ENCODE data around the gene SPDL1.

SPDL1 gene, protein sequence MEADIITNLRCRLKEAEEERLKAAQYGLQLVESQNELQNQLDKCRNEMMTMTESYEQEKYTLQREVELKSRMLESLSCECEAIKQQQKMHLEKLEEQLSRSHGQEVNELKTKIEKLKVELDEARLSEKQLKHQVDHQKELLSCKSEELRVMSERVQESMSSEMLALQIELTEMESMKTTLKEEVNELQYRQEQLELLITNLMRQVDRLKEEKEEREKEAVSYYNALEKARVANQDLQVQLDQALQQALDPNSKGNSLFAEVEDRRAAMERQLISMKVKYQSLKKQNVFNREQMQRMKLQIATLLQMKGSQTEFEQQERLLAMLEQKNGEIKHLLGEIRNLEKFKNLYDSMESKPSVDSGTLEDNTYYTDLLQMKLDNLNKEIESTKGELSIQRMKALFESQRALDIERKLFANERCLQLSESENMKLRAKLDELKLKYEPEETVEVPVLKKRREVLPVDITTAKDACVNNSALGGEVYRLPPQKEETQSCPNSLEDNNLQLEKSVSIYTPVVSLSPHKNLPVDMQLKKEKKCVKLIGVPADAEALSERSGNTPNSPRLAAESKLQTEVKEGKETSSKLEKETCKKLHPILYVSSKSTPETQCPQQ

GRCh38 chr5:169583424-169584220 is at the start of gene SPDL1:
Gene SPDL1, plus strand, starts transcription at chr5:169583773. Its CDS starts 4,644 bp downstream, at chr5:169588417.
- DNase-seq (ENCODE audit: low spot score): peak; percentile 95

GRCh38 chr5:169534311-169534880 is 49.2 kb upstream of the SPDL1 start:
- no peak for DNase-seq (ENCODE audit: low spot score)

DNA sequence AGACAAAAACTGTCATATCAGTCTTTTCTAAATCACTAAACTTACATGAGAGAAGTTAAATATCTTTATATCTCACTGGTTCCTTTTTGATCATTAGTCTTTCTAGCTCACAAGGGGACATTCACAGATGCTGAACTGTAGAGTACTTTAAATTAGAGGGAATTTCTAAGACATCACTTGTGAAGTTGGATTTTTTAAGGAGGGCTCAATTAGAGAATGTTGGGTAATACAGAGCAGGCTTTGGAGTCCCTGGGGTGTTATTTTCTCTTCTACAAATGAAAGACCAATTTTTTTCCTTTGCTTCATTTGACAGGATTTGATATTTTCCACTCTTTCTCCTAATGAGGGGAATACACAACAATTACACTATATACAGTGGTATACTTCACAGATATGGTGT is 48.6 kb upstream of the SPDL1 start:
- DNase-seq (ENCODE audit: low spot score): no peak

DNA sequence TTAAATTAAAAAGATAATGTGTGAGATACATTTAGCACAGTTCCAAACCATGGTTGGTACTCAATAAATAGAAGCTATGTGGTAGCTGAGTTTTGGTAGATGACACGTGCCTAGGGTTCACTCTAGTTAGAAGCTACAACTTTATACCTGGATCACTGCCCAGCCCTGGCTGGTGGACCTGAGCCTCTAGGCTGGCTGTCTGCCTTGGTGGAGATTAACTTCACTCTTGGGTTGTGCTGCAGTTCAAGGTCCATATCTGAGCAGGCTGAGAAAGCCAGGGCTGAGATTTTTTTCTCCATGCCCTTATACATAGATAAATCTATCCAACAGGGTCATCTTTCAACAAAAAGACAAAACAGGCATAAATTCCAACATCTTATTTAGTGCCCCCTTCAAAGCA is 44.6 kb upstream of the SPDL1 start:
- DNase-seq (ENCODE audit: low spot score): no peak

- DNase-seq (ENCODE audit: low spot score): no peak
These were observed 40.8 kb upstream of the SPDL1 start for GRCh38 chr5:169542811-169543210.

DNA sequence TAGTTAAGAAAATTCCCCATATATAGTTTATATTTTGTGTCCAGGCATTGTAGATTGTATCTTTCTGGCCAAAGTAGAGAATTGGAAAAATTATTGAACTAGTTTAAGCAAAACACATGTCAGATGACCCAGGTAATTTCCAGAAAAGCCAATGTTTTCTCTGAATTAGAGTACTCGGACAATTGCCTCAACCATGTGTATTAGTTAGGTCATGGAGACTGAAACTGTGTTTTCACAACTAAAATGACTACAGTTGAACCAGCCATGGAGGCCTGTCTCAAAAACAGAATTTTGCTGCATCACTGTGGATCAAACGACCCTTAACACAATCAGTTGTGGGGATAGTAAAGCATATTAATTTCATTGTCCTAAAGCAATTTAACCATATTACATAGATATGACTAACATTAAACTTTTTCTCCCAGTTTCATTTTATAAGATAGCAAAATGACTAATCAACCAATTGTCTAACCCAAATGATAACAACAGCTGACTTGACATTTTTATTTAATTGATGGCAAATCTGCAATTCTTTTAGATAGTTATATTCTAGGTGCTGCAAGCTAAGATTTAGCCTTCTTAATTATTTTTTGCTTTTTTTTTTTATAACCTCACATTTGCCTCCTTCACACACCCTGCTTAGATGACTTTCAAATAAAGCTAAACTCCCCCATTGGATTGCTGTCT is 39.2 kb upstream of the SPDL1 start:
- DNase-seq (ENCODE audit: low spot score): no peak

DNA sequence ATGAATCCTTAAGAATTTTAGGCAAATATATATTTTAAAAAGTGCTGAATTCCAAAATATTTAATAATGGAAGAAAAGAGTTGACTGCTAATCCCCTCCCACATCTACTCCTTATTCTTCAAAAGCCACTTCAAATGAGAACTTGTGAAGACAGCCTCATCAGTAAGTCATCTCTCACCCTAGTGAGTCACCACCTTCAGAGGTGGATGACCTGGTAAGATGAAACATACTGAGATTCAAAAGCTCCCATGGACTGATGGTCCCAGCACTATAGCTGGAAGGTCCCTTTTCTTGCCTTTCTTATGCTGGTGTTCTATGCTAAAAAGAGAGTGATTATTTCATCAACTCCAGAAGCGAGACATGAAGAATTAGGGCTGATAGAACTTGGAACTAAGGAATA is 37.8 kb upstream of the SPDL1 start:
- peak; percentile 47 for DNase-seq (ENCODE audit: low spot score)

DNA sequence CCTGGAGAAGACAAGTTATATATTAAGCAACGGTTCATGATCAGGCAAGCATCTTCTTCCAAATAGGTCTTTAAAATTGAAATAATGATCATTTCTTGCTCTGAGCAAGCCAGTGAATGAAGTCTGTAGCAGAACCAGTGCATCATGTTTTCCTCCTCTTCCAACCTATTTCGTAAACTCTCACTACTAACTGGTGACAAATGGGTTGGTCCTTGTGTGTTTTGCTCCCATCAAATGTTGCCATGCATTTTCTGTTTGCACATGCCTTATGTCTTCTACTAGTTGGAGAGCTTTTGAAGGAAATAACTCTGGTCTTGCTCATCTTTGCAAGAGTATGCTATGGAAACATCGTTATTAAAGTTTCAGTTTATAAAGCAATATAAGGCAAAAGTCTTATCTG is 37.2 kb upstream of the SPDL1 start:
- no peak for DNase-seq (ENCODE audit: low spot score)

DNA sequence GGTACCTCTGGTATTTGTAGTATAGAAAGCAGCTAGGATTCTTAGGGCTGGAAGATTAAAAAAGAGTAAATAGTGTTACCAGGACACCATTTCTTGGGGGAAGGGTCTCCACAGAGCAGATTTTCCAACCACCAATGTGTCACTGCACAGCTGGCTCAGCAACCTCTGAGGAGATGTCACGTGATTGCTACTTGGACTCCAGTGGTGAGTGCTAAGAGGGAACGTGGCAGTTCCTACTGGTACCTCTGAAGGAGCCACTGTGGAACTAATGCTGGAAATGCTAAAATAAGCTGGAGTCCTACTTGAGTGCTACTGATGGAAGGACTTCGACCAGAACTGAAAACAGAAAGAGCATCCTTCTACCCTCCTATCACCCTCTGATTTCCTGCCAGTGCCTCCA is 36.1 kb upstream of the SPDL1 start:
- peak; percentile 1 for DNase-seq (ENCODE audit: low spot score)

GRCh38 chr5:169548315-169548714 is 35.3 kb upstream of the SPDL1 start:
- DNase-seq (ENCODE audit: low spot score): peak; percentile 51

GRCh38 chr5:169549453-169550100 is 34.0 kb upstream of the SPDL1 start:
- no peak for DNase-seq (ENCODE audit: low spot score)

DNA sequence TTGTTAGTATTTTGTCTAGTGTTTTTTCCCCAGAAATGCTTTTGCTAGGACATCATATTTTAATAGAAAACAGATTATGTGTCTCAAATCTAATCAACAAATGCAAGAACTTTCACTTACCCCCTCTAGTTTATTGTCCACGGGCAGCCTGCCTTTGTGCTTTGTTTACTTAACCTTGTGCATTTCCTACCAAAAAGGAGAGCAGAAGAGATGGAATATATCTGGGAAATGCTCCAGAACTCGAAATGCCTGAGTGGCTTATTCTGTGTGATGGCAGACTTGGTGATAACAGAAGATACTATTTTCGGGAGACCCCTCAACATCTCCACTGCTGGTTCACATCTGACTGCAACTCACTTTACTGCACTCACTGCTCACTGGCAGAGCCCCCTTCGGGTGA is 33.3 kb upstream of the SPDL1 start:
- DNase-seq (ENCODE audit: low spot score): no peak

GRCh38 chr5:169551146-169551545 is 32.4 kb upstream of the SPDL1 start:
- no peak for DNase-seq (ENCODE audit: low spot score)

DNA sequence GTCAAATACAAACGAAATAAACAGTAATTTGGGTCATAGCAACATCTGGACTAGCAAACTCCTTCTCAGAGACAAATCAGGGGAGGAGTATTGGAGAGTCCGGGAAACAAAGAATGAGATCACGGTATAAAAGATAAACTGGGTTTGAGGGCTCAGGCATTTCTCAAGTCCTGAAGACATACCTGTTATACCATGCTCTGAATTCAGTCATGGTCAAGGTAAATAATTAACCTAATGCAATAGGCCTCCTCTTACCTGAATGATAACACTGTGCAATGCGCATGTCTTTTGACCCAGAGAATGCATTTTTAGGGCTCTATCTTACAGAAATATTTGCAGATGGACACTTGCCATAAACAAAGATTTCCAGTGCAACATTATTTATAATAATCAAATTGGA is 31.9 kb upstream of the SPDL1 start:
- DNase-seq (ENCODE audit: low spot score): no peak

DNA sequence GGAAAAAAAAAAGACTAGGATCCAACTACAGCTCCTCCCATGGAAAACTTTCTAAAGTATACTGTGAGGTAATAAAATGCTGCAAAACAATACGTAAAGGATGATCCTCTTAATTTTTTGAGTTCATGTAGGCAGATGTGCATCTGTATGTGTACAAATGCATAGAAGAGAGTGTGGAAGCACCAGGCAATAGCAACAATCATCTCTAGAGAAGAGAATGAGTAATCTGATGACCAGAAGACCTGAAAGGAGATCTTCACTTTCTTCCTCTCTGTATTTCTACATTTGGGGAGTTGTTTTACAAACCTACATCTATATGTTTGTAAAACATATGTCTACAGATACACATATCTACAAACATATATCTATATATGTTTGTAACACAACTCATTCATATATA is 29.3 kb upstream of the SPDL1 start:
- DNase-seq (ENCODE audit: low spot score): no peak

DNA sequence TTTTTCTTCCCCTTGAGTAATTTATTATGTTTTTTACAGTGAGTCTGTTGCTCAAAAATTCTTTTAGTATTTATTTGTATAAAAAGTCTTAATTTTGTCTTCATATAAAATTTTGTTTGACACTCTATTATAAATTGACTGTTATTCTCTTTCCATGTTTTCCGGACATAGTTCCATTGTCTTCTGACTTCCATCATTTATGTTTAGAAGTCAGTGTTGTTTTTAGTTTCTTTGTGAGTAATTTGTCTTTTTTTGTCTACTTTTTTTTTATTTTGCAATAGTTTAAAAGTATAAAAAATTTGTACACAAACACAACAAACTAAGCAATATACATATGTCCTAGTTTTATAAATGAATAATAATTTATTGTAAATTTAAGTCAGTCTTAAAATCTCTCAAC is 25.7 kb upstream of the SPDL1 start:
- no peak for DNase-seq (ENCODE audit: low spot score)

- DNase-seq (ENCODE audit: low spot score): no peak
These were observed 21.7 kb upstream of the SPDL1 start for GRCh38 chr5:169561893-169562292.

GRCh38 chr5:169563369-169563768 is 20.2 kb upstream of the SPDL1 start:
- no peak for DNase-seq (ENCODE audit: low spot score)

DNA sequence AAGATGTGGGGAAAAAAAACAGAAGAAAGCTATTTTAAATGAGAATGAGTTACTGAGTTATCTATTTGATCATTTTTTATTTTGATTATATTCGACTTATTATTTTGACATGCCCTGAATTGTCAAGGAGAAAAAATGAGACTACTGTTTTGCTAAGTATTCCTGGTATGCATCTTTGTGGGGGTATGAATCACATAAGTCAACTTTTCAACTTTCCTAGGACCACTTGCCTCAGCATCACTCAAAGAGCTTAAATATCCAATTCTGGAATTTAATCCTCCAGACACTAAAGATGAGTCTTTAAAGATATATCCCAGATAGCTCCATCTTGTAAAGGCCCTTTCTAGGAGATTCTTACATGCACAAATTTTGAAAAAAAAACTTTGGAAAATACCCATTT is 17.4 kb upstream of the SPDL1 start:
- no peak for DNase-seq (ENCODE audit: low spot score)

GRCh38 chr5:169567079-169567478 is 16.5 kb upstream of the SPDL1 start:
- DNase-seq (ENCODE audit: low spot score): no peak

- DNase-seq (ENCODE audit: low spot score): no peak
These were observed 14.1 kb upstream of the SPDL1 start for GRCh38 chr5:169569513-169569912.

- DNase-seq (ENCODE audit: low spot score): no peak
These were observed 12.2 kb upstream of the SPDL1 start for GRCh38 chr5:169571355-169571754.
